Activated naive CD8-positive, alpha-beta T cell treated with anti-CD3 and anti-CD28 coated beads for 36 hours (primary cell): ENCODE measurements around the gene CMBL. TPM values are rescaled to one million over a fixed set of nuclear protein-coding genes. Genes with fewer than 3 reads are reported as not detected.

Experiments
- DNase-seq: peaks from one replicate; pipeline ENCODE4 v3.0.0; 2021
- H3K27ac Mint-ChIP-seq: one replicate; pipeline ENCODE4 v1.8.0; 2022; ENCODE audit warnings: mild to moderate bottlenecking, moderate library complexity, mixed read lengths
- H3K27me3 Mint-ChIP-seq: one replicate; pipeline ENCODE4 v1.8.0; 2022; ENCODE audit warnings: mild to moderate bottlenecking, mixed read lengths
- H3K36me3 Mint-ChIP-seq: one replicate; pipeline ENCODE4 v1.8.0; 2021; ENCODE audit warnings: mild to moderate bottlenecking, mixed read lengths
- H3K4me1 Mint-ChIP-seq: one replicate; pipeline ENCODE4 v1.8.0; 2021; ENCODE audit warnings: mixed read lengths
- H3K4me3 Mint-ChIP-seq: one replicate; pipeline ENCODE4 v1.8.0; 2022; ENCODE audit warnings: mild to moderate bottlenecking, moderate library complexity, mixed read lengths
- H3K9me3 Mint-ChIP-seq: one replicate; pipeline ENCODE4 v1.8.0; 2022; ENCODE audit warnings: mixed read lengths
- total RNA-seq, 2 experiments: library from RNA; stranded (reverse); gene quantifications; one replicate each; pipeline ENCODE4 v1.2.3, GENCODE V29; 2021

Gene CMBL
- total RNA-seq, 2 experiments from 2014 or later, result 2.4 to 2.9 TPM

DNA sequence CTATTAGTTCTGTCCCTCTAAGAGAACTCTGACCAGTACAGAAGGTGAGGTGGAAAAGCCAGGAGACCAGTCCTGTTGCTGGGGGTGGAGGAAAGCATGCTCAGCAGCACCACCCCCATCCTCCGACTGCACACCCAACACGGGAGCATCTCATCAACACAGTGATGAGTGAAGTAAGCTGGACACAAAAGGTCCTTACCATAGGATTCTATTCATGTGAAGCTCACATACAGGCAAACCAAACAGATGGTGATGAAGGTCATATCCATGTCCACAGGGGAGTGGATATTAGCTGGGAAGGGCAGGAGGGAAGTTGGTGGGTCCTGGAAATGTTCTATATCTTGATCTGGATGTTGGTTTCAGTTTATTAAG is 31.0 kb upstream of the CMBL start:
- Mint-ChIP-seq H3K4me3 (no peak overlapping the region), H3K9me3 (no peaks in the 10 kb centered on the region), H3K4me1 (no peaks in the 10 kb centered on the region), H3K27me3 (peaks cover 23% of the 10 kb centered on the region), H3K27ac (no peak overlapping the region), H3K36me3 (no peaks in the 10 kb centered on the region)
- DNase-seq, result no peak

DNA sequence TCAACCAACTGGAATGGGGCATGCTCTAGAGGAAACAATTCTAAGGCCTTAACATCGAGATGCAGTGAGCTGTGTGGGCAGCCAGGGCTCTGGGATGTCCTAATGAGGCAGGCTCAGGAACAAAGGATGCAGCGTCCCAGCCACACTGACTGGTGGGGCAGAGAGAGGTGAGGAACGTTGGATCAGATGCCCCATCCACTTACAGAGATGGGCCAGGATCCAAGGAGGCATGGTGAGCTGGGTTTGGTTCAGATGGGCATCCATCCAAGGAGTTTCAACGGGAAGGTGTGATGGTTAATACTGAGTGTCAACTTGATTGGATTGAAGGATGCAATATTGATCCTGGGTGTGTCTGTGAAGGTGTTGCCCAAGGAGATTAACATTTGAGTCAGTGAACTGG is 30.3 kb upstream of the CMBL start:
- no peaks in the 10 kb centered on the region for H3K9me3 Mint-ChIP-seq
- no peak overlapping the region for H3K4me3 Mint-ChIP-seq
- H3K36me3 Mint-ChIP-seq, result no peaks in the 10 kb centered on the region
- no peak for DNase-seq
- peaks cover 30% of the 10 kb centered on the region for H3K27me3 Mint-ChIP-seq
- peaks cover 4% of the 10 kb centered on the region for H3K4me1 Mint-ChIP-seq
- H3K27ac Mint-ChIP-seq, result no peak overlapping the region

DNA sequence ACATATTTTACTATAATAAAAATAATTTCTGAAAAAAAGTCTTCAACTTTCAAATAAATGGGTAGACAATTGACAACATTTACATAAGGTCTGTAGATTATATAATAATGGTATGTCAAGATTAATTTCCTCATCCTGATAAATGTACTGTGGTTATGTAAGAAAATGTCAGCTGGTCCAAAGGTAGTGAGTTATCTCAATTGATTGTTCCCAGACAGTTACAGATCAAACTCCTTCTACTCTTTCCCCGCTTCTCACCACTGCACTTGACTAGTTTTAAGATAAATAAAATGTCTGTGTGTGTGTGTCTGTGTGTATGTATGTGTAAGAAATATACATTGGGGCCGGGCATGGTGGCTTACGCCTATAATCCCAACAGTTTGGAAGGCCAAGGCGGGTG is 29.4 kb upstream of the CMBL start:
- Mint-ChIP-seq H3K27me3 (peaks cover 38% of the 10 kb centered on the region), H3K4me1 (peaks cover 4% of the 10 kb centered on the region), H3K27ac (no peak overlapping the region), H3K36me3 (no peaks in the 10 kb centered on the region), H3K9me3 (no peaks in the 10 kb centered on the region), H3K4me3 (no peak overlapping the region)
- DNase-seq, result no peak

DNA sequence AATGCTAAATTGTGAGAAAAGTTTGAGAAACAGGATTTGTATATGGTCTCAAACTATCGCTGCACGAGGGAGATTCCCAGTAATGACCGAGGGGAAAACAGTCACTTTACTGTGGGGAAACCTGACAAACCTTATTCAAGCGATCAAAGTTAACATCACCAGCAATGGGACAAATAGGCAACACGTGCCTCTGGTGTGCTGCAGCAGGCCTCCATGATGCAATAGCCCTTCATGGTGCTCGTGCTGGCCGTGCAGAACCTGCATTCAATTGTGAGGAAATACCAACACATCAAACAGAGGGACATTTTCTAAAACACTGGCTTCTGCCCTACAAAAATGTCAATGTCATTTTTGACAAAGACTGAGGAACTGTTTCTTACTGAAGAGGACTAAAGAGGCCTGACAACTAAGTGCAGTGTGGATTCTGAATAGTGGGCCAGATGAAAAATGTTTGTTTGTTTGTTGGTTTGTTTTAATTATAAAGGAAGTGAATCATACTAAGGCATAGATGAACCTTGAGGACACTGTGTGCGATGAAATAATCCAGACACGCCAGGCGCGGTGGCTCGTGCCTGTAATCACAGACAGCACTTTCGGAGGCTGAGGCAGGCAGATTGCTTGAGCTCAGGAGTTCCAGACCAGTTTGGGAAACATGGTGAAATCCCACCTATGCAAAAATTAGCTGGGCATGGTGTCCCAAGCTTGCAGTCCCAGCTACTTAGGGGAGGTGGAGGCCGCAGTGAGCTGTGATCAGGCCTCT is 28.2 kb upstream of the CMBL start:
- Mint-ChIP-seq H3K4me1 (peaks cover 4% of the 10 kb centered on the region), H3K9me3 (no peaks in the 10 kb centered on the region), H3K27ac (no peak overlapping the region), H3K27me3 (peaks cover 51% of the 10 kb centered on the region), H3K36me3 (no peaks in the 10 kb centered on the region), H3K4me3 (no peak overlapping the region)
- no peak for DNase-seq

DNA sequence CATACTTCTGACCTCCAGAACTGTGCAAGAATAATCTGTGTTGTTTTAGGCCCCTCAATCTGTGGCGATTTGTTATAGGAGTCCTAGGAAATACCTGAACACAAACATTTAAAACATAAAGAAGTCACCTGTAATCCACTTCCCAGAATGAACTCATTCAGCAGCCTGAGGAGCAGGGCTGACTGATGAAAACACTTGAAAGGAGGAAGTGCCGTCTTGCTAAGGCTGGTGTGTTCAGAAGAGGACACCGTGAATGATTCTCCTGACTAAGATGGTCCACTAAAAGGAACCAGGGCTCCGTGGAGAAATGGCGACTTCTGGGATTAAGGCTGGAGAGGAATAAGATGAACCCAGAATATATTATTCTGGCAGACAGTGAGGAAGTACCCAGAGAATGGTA is 27.1 kb upstream of the CMBL start:
- Mint-ChIP-seq H3K4me3 (no peak overlapping the region), H3K9me3 (no peaks in the 10 kb centered on the region), H3K36me3 (no peaks in the 10 kb centered on the region), H3K27me3 (peaks cover 54% of the 10 kb centered on the region), H3K4me1 (peaks cover 4% of the 10 kb centered on the region), H3K27ac (no peak overlapping the region)
- DNase-seq, result no peak

DNA sequence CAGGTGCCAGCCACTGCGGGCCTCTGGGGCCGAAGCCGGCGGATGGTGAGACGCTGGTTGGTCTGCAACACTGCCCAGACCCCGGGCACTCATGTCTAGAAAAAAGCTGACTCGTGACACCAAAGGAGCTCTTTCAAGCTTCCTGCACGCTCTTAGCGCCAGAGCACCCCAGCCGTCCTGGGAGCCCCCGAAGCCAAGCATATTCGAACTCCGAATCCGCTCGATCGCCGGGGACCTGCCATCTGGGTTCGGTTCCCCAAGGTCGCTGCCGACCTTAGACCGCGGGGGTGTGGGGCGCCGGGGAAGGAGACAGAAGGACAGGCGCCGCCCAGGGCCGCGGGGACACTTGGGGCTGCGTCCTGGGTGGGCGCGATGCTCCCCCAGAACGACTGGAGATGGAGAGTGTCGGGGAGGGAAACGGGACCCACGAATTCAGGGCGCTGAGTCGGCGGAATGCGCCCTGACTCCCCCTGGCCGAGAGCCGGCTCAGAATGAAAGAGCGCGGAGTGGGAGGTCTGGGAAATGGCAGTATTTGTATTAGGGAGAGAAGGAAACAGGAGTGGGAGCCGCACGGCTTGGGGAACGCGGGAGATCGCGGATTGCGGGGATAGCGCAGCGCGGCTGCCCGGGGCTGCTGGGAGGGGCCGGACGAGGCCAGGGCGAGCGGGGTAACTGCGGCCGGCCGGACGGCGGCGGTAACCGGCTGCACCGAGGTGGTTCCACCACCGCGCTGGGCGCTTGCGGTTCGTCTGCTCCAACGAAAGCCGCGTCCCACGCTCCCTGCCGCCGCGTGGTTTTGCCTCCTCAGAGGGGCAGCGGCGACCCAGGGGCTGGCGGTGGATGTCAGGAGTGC is 25.7 kb upstream of the CMBL start:
- peak overlapping the region; percentile 87 for H3K4me3 Mint-ChIP-seq
- H3K27ac Mint-ChIP-seq, result peak overlapping the region; percentile 47
- no peaks in the 10 kb centered on the region for H3K9me3 Mint-ChIP-seq
- H3K27me3 Mint-ChIP-seq, result peaks cover 54% of the 10 kb centered on the region
- no peaks in the 10 kb centered on the region for H3K36me3 Mint-ChIP-seq
- peak; percentile 20 for DNase-seq
- H3K4me1 Mint-ChIP-seq, result peaks cover 4% of the 10 kb centered on the region

DNA sequence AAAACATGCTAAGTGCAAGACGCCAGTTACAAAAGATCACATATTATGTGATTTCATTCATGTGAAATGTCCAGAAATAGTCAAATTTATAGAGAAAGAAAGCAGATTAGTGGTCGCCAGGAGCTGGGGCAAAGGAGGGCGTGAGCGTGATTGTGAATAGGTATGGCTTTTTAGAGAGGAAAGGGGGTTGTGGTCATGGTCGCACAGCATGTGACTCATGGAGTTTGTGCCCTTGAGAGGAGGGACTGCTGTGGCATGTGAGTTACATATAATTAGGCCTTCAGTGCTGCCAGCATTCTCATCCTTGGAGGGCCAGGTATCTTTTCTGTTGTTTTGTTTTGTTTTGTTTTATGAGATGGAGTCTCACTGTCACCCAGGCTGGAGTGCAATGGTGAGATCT is 24.6 kb upstream of the CMBL start:
- no peaks in the 10 kb centered on the region for H3K9me3 Mint-ChIP-seq
- peaks cover 54% of the 10 kb centered on the region for H3K27me3 Mint-ChIP-seq
- H3K27ac Mint-ChIP-seq, result no peak overlapping the region
- H3K36me3 Mint-ChIP-seq, result no peaks in the 10 kb centered on the region
- no peak overlapping the region for H3K4me3 Mint-ChIP-seq
- no peak for DNase-seq
- peaks cover 4% of the 10 kb centered on the region for H3K4me1 Mint-ChIP-seq

DNA sequence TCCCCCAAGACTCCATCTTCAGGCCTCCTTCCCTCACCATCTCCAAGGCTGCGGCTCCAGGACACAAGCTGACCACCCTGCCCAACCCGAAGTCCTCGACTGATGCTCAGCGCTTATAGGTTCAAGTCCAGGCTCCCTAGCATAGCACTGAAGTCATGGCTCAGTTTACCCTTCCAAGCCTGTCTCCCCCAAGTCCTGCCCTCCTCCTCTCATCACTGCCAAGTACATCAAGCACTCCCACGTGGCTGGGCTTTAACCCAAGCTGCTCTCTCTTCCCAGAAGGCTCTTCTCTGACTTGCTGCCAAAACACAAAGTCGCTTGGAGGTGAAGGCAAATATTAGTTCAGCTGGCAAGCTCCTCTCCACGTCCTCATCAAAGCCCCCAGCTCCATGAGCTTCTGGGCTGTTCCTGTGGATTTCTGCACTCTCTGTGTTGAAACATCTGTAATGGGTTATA is 23.7 kb upstream of the CMBL start:
- H3K27me3 Mint-ChIP-seq, result peaks cover 50% of the 10 kb centered on the region
- H3K27ac Mint-ChIP-seq, result no peak overlapping the region
- H3K9me3 Mint-ChIP-seq, result no peaks in the 10 kb centered on the region
- no peak for DNase-seq
- no peak overlapping the region for H3K4me3 Mint-ChIP-seq
- H3K4me1 Mint-ChIP-seq, result peaks cover 4% of the 10 kb centered on the region
- no peaks in the 10 kb centered on the region for H3K36me3 Mint-ChIP-seq

DNA sequence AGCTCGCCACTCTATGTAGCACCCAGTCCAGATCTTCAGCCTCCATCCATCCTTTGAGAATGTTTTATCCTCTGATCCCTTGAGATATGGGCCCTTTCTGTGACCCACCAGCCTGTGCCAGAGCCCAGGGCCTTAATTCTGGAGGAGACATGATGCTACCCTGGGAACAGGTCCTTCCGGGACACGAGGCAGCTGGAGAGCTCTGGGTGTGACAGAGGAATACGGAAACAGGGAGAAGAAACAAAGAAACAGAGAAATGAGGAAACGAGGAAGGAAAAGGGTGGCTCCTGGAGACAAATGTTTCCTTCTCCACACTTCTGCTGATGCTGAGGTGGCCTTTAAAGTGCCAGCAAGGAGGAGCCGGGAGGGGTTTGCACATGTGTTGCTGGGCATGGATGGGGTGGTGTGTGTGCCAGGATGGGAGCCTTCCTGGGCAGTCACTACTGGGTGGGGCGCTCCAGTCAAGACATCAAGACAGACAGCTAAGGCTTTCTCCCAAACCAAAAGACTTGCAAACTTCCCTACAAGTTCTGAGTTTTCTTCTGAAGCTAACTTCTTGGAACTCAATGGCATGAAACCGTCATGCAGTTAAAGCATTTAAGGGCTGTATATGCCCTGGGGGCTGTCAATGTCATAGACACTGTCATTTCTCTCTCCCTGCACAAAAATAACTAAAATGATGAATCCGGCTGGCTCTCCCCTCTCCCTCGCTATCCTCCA is 23.0 kb upstream of the CMBL start:
- H3K27ac Mint-ChIP-seq, result no peak overlapping the region
- no peaks in the 10 kb centered on the region for H3K36me3 Mint-ChIP-seq
- no peaks in the 10 kb centered on the region for H3K9me3 Mint-ChIP-seq
- peaks cover 4% of the 10 kb centered on the region for H3K4me1 Mint-ChIP-seq
- peaks cover 47% of the 10 kb centered on the region for H3K27me3 Mint-ChIP-seq
- no peak for DNase-seq
- no peak overlapping the region for H3K4me3 Mint-ChIP-seq

DNA sequence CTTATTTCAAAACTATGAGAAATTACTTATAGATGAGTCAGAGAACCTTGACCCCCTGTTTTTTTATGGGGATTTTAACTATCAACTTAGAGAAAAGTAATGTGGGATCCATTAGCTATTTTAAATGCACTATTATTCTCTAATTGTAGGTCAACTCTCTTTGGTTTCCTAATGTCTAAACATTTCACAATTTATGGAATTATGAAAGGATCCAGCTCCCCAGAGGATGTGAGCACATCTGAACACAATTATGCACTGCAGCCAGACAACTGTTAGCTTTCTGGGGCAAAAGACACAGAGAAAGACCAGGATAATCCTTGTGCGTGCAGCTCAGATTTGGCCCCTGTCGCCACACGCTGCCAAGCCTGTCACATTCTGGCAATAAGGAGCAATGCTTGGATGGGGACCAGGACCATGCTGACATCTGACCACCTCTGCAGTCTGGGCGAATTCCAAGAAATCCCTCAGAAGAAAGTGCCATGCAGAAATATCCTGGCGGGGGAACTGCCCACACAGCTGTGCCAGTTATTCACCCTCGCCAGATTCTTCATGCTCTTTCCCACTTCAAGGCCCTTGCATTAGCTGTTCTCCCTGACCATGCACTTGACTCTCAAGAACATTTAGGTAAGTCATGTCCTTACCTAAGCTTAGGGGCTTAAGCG is 22.2 kb upstream of the CMBL start:
- H3K4me1 Mint-ChIP-seq, result peaks cover 4% of the 10 kb centered on the region
- H3K27ac Mint-ChIP-seq, result no peak overlapping the region
- H3K27me3 Mint-ChIP-seq, result peaks cover 40% of the 10 kb centered on the region
- no peaks in the 10 kb centered on the region for H3K36me3 Mint-ChIP-seq
- no peak for DNase-seq
- H3K9me3 Mint-ChIP-seq, result no peaks in the 10 kb centered on the region
- H3K4me3 Mint-ChIP-seq, result no peak overlapping the region

DNA sequence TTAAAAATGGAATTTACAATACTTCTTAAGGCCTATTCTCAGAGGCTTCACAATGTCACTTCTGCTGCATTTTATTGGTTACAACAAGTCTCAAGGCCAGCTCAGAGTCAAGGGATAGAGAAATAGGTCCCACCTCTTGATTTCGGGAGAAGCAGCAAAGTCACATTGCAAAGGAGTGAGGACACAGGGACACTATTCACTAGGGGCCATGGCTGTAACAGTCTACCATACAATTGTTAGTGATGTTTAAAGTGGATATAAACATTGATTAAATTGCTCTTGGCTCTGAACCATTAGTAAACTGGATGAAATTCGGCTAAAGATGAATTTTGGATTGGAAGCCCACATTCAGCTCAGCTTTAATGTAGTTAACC is 21.7 kb upstream of the CMBL start:
- DNase-seq, result no peak
- Mint-ChIP-seq H3K36me3 (no peaks in the 10 kb centered on the region), H3K4me3 (no peak overlapping the region)

DNA sequence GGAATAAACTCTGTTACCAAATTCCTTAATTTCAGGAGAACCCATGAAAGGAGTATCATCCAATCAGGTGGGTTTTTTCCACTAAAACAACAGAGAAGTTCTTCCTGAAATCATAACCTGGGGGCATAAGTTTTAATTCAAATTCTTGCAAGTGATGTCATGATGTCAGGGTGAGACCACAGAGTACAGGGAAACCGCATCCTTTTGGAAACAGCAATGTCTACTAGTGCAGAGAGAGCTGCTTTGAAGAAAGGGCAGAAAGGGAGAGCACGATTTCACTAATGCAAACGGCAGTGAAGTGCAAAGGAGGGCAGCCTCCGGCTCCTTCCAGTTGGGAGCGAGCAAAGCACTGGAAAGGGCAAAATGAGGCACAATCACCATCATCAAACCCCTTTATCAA is 20.6 kb upstream of the CMBL start:
- DNase-seq, result no peak
- Mint-ChIP-seq H3K27me3 (peaks cover 27% of the 10 kb centered on the region), H3K4me1 (peaks cover 2% of the 10 kb centered on the region), H3K36me3 (no peaks in the 10 kb centered on the region), H3K9me3 (no peaks in the 10 kb centered on the region), H3K4me3 (no peak overlapping the region), H3K27ac (no peak overlapping the region)

More for the DNA sequence above, 21.7 kb upstream of the CMBL start:
- no peaks in the 10 kb centered on the region for H3K9me3 Mint-ChIP-seq
- peaks cover 4% of the 10 kb centered on the region for H3K4me1 Mint-ChIP-seq
- no peak overlapping the region for H3K27ac Mint-ChIP-seq
- H3K27me3 Mint-ChIP-seq, result peaks cover 34% of the 10 kb centered on the region

DNA sequence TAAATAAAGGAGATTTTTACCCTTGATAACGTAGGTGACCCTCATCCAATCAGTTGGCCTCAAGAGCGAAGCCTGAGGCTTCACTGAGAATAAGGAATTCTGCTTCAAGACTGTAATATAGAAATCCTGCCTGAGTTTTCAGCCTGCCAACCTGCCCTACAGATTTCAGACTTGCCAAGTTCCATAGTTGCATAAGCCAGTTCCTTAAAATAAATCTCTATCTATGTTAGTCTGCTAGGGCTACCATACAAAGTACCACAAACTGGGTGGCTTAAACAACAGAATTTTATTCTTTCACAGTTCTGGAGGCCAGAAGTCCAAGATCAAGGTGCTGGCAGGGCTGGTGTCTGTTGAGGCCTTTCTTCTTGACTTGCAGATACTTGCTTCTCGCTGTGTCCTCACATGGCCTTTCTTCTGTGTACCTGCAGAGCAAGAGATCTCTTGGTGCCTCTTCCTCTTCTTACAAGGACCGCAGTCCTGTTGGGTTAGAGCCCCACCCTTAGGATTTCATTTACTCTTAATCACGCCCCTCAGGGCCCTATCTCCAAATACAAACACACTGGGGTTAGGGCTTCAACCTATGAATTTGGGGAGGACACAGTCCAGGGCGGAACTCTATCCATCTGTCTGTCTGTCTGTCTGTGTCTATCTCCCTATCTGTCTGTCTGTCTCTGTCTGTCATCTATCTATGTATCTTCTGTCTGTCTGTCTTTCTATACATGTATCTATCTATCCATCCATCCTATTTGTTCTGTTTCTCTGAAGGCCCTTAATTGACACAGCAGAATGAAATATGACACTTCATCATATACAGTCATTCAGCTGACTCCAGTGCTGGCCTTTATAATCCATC is 17.0 kb upstream of the CMBL start:
- Mint-ChIP-seq H3K4me3 (no peak overlapping the region), H3K27me3 (no peaks in the 10 kb centered on the region), H3K27ac (no peak overlapping the region), H3K9me3 (no peaks in the 10 kb centered on the region), H3K4me1 (no peaks in the 10 kb centered on the region), H3K36me3 (no peaks in the 10 kb centered on the region)
- no peak for DNase-seq
